Right lobe of liver (tissue), 4 donors: ENCODE data around the gene IGF2R.

Source experiments
- CTCF ChIP-seq, 4 donors: fragments of 200-600 bp in 3 of 4; fragments of 450-650 bp in 1 of 4; IDR thresholded peaks; one replicate each; pipeline versions ENCODE4 v1.5.1 to v1.8.0; 2016 to 2022; ENCODE audit warnings: antibody characterized with exemption in 4 of 4, mild to moderate bottlenecking in 2 of 4
- POLR2A ChIP-seq: fragments of 450-650 bp; IDR thresholded peaks from one replicate; pipeline ENCODE4 v1.6.1; 2017; ENCODE audit warnings: antibody characterized with exemption, mild to moderate bottlenecking
- donor health status: DM: no; HTN: no; CAD: no.
- donor health status: DM: no; HTN: no; CAD: no.
- donor health status: DM: no; HTN: yes; CAD: no.

GRCh38 chr6:159984268-159984786 lies 15.4 kb downstream of the IGF2R start:
- no peak for TF ChIP-seq CTCF (IDR thresholded peaks at IDR 0.05)
- no peak for TF ChIP-seq POLR2A
